ENCODE data around the gene RYR2.
A peak's percentile ranks its signal among the peaks of the same experiment; 100 is the strongest.

Gene RYR2

DNA sequence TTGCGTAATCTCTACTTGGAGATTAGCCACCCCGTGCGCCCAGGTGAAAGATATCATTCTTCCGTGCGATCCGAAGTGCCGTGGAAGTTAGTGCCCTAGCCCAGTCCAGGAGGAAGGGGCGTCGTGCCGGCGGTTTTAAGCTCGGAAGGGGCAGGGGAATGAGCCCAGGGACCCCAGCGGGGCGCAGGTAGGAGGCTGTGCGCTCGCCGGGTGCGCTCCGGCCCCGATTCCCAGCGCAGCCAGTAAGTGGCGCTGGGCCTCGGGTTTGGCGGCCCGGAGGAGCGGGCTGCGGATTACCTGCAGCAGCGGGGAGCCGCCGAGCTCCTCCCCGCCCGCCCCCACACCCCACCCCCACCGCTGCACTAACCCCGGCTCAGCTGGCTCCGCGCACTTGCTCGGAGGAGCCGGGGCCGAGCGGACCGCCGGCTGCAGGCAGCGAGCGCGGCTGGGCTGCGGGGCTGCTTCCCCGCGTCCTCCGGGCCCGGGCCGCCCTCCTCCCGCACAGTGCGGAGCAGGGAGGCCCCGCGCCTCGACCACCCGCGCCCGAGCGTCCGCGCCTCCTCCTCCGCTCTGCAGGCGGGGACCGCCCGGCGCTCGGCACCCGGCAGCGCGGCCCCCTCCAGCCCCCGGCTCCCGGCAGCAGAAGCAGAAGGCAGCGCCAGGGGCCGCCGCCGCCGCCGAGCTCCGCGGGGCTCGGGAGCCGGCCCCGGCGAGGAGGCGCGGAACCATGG, at the start of gene RYR2:
TSS of gene RYR2 (plus strand) at position 390 of the 731 bp plus-strand sequence. CDS start at position 728, 338 bp downstream.
- DNase-seq = no peak

DNA sequence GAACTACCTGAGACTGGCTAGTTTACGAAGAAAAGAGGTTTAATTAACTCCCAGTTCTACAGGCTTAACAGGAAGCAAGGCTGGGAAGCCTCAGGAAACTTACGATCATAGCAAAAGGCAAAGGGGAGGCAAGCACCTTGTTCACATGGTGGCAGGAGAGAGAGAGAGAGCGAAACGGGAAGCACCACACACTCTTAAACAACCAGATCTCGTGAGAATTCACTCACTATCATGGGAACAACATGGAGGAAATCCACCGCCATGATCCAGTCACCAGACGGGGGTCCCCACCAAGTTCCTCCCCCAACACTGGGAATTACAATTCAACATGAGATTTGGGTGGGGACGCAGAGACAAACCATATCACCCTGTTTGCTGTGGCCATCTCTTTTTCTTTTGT, 49.5 kb upstream of the RYR2 start:
- no peak for DNase-seq

DNA sequence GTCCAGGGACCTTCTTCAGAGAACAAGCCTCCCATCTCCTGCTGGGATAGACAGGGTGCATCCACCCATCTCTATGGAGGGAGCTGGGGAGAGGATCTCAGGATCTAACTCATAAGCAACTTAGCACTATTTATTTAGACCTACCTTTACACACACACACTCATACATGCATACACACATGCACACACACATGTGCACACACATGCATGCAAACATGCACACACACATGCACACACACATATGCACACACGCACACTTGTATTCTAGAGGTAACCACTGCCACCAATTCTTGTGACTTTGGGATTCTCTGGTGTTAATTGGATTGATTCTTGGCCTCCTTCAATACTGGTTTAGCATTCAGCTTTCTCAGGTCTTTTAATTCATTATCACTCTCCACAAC, 47.5 kb upstream of the RYR2 start:
- DNase-seq = no peak

DNA sequence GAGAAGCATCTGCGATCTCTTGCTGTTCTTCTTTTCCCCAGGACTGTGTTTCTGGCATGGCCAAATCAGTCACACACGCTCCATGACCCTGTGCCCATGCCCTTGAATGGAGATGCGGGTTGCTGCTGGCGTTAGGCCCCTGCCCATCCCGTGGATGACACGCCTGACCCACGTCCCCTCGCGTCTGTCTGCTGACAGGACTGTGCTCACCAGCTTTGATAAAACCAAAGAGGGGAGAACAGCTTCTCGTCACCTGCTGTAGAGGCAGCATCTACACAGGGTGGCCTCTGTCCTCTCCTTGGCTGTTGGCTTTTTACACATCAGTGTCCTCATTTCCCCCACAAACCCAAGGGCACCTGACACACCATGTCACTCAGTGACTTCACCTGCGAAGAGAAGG, 44.6 kb upstream of the RYR2 start:
- DNase-seq = no peak

DNA sequence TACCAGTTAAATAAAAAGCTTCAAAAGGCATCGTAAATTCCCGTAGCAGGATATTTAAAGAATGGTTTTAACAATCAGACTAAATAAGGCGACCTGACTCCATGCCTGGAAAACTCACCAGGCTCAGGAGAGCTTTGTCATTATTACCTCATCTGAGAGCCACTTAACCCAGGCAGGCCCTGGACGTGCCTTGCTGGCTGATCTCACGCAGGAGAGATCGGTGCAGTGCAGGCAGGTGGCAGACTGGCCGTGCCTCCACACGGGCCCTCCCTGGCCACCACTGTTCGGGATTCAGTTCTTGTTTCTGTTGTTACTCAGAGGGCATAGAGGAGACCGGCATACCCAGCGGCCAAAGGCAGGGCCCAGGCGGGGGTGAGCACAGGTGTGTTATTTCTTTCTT, 44.1 kb upstream of the RYR2 start:
- no peak for DNase-seq

DNA sequence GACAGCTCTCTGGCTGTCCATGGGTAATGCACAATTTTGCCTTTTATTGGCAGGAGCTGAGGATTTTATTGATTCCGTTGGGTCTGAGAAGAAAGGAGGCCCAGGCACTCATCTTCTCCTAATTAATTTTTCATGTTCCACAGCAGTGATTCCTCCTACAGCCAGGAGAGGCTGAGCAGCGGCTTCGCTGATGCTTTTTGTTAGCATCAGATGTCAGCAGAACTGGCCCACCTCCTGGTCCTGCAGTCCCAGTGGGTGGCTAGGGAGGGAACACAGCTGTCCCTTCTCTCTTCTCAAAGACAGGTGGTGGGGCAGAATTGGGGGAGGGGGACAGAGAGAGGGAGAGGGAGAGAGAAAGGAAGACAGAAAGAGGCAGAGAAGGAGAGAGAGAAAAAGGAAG, 43.4 kb upstream of the RYR2 start:
- DNase-seq = no peak

DNA sequence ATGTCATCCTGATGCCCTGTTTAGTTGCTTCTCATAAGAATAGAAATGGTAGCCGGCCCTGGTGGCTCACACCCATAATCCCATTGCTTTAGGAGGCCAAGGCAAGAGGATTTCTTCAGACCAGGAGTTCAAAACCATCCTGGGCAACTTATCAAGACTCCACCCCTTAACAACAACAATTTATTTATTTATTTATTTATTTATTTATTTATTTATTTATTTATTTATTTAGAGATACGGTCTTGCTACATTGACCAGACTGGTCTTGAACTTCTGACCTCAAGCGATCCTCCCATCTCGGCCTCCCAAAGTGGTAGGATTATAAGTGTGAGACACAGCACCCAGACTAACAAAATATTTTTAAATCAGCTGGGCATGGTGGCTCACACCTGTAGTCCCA, 41.8 kb upstream of the RYR2 start:
- DNase-seq = no peak

DNA sequence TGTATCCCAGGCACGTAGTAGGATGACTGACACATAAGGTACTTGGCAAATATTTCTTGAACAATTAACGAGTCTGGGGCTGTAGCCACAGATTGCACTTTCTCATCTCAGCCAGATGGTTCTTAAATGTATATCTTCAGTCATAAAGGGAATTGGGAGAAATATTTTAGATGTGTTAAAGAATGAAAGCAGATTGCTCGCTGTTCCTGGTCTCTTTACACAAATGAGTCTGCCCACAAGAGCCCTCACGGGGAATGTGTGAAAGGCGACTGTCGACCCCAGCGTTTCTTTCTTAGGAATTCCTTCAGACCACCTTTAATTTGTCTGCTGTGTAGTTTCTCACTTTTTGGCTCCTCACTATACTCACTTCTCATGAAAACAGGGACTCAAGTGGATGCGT, 38.5 kb upstream of the RYR2 start:
- DNase-seq = no peak

DNA sequence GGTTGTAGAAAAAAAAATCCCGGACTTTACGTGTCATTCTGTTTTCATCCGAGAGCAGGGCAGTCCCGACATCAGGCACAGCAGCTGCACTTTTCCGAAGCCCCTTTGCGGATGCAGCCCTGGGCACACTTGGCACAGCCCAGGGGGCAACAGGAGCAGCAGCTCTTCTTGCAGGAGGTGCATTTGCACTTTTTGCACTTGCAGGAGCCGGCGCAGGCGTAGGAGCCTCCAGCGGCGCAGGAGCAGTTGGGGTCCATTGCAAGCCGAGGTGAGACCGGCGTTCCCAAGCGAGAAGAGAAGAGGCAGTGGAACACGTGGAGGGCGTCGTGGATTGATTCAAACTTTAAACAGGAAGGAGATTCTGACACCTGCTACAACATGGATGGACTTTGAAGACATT, 37.9 kb upstream of the RYR2 start, which contains the start of gene MT1HL1:
TSS of gene MT1HL1 (minus strand) at position 326 of the 400 bp plus-strand sequence. CDS start at position 257, 69 bp downstream.
- DNase-seq = no peak

DNA sequence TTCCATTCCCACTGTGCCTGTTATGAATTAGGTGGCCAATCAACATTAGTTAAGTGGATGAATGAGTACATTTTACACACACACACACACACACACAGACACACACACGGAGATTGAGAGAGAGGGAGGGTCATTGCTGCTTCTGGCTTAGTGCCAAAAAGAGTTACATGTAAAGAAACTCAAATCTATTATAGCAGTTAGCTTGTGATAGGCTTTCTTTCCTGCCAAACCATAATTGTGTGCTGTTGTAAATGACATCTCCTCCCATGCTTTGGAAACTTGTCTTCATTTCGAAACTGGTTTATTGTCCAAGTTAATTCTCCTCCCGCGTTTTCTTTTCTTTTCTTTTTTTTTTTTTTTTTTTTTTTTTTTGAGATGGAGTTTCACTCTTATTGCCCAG, 36.3 kb upstream of the RYR2 start:
- no peak for DNase-seq

DNA sequence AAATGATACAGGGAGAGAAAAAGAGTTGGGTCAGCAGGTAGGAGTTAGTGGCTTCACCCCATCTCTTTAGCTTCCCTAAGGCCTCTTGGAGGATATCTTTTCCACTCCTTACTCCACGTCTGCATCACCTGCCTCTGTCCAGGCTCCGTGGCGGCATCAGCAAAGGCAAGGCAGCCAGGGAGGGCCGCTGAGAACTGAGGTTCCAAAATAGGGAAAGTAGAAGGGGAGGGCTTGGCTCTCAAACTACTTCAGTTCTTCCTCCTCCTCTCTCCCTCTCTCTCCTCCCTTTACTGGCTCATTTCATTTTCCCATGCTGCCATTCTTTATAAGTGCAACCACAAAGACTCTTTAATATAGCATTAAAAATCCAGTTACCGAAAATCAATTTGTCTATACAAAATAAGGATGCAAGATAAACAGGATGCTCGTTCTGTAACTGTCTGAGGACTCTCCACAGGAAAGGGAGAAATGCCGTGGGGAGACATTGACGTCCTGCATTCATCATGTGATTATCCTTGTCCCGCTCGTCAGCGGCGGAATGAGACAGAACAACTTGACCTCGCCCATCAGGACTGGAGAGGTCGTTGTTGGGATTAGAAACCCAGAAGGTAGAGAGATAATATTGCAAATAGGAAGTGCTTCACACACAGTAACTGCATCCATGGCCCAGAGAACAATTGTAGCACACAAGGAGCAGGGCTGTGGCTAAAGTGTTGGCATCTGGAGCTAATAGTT, 34.7 kb upstream of the RYR2 start:
- DNase-seq = no peak

DNA sequence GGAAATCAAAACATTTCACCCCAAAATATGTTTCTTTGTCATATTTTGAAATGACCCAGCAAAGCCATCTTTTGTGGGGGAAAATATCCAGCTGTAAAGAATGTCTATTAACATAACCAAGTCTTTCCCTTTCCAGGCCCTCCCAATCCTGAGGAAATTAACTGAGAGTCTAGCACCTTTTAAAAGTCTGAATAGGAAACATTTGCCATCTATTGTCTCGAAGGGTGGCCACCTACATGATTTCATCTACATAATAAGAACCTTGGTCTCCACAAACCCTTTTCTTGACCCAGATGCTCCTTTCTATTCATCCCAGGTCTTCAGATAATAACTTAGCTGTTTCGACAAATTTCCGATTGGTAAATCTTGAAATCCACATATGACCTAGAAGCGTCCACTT, 32.4 kb upstream of the RYR2 start:
- no peak for DNase-seq

DNA sequence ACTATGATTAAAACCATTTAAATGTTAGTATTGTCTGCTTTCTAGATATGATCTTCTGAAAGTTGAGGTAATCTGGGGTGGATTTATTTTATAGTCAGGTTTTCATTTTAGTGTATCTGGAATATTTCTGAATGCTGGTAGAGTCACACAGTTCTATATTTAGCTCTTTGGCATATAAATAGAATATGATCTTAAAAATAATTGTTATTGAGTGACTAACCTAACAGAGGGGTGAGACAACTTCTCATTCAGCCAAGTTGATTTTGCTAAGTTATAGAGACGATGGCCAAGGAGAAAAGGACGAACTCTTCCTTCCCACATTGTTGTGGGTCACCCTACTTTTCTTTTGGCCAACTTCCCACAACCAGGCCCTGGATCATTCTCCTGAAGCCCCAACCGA, 30.6 kb upstream of the RYR2 start:
- no peak for DNase-seq

DNA sequence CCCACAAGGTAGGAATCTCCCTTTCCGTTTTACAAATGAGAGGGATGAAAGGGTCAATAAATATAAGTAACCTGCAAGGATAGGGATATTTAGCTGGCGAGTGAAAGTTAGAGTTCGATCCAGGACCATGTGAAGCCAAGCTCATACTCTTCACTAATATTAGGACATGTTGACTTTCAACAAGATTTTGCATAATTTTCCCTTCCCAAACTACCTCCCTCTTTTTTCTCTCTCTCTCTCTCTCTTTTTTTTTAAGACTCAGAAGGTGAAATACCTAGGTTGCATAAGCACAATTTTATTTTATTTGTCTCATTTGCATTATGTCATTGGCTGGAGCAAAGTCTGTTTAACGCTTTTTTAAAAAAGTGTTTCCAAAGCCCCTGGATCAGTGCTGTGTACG, 29.6 kb upstream of the RYR2 start:
- DNase-seq = no peak

DNA sequence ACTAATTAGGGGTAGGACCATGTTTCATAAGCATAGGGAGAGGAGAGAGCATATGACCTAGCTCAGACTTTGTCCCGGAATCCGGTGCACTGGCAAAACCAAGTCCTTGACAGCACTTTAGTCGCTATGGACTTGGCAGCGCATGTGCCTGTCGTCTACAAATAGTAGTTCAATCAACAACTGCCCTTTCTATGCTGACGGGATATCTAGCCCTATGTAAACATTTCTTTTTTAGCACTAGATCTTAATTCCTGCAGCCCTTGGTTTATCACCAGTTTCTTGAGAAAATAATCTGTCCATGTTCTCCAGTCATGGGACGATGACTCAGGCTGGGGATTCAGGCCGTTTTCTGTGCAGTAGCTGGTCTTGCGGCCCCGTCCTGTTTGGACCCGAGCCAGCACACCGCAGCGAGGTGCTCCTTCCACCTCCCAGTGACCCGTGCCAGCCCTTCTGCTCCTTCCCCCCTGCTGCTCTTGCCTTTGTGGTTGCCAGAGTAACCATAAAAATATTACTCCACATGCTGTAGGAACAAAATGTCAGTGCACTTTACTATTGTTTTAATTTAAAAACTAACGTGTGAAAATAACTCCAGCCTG, 29.1 kb upstream of the RYR2 start:
- DNase-seq = no peak

DNA sequence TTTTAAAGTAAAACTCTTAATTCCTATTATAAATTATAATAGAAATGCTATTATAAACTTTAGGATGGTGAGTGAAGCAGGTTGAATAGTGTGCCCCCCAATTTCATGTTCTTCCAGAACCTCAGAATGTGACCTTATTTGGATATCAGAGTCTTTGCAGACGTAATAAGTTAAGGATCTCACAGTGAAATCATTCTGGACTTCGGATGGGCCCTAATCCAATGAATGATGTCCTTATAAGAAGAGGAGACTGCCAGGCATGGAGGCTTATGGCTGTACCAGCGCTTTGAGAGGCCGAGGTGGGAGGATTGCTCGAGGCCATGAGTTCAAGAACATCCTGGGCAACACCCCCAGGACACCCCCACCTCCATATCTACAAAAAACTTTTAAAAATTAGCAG, 28.4 kb upstream of the RYR2 start:
- no peak for DNase-seq

DNA sequence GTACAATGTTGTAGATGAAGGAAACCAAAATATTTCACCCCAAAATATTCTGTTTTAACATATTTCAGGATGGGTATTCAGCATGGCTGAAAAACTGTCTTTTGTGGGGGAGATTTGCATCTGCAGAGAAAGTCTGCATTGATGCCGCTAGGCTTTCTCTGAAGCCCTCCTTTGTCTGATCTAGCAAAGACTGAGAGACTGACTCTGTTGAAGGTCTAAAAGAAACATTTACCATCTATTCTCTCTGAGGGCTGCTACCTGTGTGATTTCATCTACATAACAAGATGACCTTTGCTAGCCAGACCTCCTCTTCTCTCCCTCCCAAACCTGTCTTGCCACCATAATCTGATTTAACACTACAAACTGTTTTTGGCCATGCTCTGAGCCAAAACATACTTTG, 25.4 kb upstream of the RYR2 start:
- DNase-seq = no peak

DNA sequence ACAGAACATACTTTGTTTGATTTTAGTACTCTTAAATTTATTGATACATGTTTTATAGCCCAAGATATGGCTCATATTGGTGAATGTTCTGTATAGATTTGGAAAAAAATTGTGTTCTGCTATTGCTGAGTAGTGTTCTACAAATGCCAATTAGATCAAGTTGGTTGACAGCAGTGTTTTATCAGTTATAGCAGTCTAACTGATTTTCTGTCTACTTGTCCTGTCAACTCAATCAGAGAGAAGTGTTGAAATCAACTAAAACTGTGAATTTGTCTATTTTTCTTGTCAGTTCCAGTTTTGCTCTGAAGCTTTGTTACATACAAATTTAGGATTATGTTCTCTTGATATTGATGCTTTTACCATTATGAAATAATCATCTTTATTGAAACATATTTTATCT, 23.1 kb upstream of the RYR2 start:
- DNase-seq = no peak

DNA sequence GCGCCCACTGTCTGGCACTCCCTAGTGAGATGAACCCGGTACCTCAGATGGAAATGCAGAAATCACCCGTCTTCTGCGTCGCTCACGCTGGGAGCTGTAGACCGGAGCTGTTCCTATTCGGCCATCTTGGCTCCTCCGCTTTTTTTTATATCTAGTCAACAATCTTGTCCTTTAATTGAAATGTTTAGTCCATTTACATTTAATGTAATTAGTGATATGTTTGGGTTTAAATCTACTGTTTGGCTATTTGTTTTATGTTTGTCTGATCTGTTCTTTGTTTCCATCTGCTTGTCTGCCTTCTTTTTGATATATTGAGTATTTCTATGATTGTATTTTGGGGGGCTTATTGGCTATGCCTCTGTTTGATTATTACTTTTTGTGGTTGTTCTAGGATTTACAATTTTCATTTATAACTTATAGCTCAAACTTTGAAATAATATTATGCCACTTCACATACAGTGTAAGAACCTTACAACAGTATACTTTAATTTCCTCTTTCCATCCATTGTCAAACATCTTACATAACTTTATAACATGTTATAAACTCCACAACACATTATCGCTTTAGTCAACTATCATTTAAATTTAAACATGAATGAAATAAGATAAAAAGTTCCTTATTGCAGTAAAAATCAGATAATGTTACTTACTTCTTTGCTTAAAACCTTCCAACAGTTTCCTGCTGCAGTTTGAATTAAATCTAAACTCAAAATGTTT, 16.5 kb upstream of the RYR2 start:
- DNase-seq = no peak

DNA sequence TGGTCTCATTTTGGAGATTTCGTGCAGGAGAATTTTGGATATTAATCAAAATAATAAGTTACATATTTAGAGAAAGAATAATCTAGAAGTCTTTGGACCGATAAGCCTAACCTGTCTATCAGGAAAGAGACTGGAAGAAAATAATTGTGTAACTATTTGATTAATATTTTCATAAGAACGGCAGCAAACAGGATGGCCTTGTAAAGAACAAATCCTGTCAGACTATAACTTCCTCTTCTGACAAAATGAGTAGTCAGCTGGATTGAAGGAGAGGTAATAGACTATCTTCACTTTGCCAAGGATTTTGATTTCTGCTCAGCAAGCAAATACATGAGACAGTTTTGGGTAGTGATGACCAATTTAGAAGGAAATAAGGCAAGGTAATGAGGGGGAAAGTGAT, 12.7 kb upstream of the RYR2 start:
- DNase-seq = no peak

DNA sequence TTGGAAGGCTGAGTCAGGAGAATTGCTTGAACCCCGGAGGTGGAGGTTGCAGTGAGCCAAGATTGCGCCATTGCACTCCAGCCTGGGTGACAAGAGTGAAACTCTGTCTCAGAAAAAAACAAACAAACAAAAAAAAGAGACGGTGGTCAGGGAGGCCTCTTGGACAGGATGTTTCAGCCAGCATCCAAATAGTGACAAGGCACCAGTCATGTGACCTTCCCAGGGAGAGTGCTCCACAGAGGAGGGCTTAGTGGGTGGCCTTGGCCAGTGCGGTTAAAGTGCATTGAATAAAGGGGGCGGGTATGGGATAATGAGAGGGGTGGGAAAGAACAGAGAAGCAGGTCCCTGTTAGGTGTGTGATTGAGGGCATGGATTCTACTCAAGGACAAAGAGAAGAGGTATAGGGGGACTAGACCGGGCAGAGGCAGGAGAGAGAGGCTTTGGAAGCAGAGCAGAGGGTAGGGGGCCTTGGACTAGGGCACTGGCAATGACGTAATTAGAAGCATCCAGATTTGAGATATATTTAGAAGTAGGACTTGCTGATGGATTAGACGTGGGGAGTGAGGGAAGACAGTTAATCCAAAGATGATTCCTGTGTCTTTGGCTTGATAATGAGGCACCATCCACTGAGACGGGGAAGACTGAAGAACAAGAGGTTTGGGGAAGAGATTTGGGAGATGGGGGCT, 12.0 kb upstream of the RYR2 start:
- DNase-seq = no peak

DNA sequence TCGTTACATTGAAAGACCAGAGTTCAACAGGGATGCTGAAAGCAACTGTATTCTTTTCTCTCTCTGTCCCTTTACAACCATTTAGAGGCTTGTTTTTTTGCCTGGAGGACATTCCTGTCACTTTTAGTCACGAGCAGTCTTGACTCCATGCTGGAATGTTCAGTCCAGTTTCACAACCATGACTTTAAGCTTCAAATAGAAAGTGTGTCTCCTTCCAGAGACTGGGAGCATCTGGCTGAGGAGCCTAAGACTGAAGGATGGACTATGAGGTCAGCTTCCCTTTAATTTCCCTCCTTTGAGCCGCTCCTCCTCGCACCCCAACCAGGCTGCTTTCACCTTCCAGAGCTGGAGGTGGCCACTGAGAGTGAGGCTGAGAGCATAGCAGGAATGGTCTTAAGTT, 10.5 kb upstream of the RYR2 start:
- DNase-seq = no peak

DNA sequence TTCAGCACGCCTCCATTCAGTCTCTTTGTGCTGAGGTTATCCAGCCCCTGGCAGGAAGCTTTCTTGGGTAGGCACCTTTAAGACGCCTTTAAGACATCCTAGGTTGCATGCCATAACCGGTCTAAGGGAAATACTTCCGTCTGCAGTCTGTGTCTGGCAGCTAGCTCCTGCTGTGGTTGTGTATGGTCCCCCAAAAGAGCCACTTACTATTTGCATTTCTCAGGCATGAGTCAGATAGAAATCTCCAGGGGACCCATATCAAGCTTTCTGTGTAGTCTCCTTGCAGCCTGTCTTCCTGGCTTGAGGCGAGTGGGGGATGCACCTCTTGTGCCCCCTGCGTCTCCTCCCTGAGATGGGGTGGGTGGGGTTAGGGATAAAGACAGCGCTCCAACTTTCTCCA, 10.0 kb upstream of the RYR2 start:
- peak in 1 of 2 experiments; percentile 7 for DNase-seq

All from SW 1271 (cell line).